Fibroblast of upper back skin (primary cell): ENCODE results near the gene ABCA5.
"Not testable (repeated sequence)": the region's sequence is repeated elsewhere in the genome, so short reads cannot be mapped to it uniquely, and the experiment has no call there.

ENCODE experiments used
- DNase-seq: peaks from one replicate; pipeline ENCODE4 v3.0.0-alpha.2; 2013

Gene ABCA5

GRCh38 chr17:69326377-69327059, 415 bp downstream of the ABCA5 start:
- DNase-seq, result peak; percentile 14

GRCh38 chr17:69325518-69326376, 1.2 kb downstream of the ABCA5 start:
- no peak for DNase-seq

- DNase-seq, result no peak
These were observed 3.1 kb downstream of the ABCA5 start for GRCh38 chr17:69323806-69324205.

GRCh38 chr17:69320908-69321238, 6.1 kb downstream of the ABCA5 start:
- no peak for DNase-seq

- DNase-seq, result peak; percentile 11
These were observed 6.6 kb downstream of the ABCA5 start for GRCh38 chr17:69320210-69320907.

- DNase-seq, result no peak
These were observed 9.3 kb downstream of the ABCA5 start for GRCh38 chr17:69317625-69318024.

GRCh38 chr17:69314246-69315065, 12.5 kb downstream of the ABCA5 start:
- DNase-seq, result no peak

GRCh38 chr17:69305177-69305576, 21.8 kb downstream of the ABCA5 start:
- no peak for DNase-seq

- no peak for DNase-seq
These were observed 24.3 kb downstream of the ABCA5 start for GRCh38 chr17:69302682-69303081.

GRCh38 chr17:69300222-69300621, 26.7 kb downstream of the ABCA5 start:
- DNase-seq, result peak; percentile 12

GRCh38 chr17:69298120-69298722, 28.7 kb downstream of the ABCA5 start:
- not testable (repeated sequence) for DNase-seq

- peak; percentile 23 for DNase-seq
These were observed 39.8 kb downstream of the ABCA5 start for GRCh38 chr17:69287168-69287567.

- DNase-seq, result peak; percentile 13
These were observed 40.7 kb downstream of the ABCA5 start for GRCh38 chr17:69286257-69286656.

GRCh38 chr17:69284646-69285045, 42.3 kb downstream of the ABCA5 start:
- no peak for DNase-seq

- DNase-seq, result no peak
These were observed 44.9 kb downstream of the ABCA5 start for GRCh38 chr17:69282002-69282401.

GRCh38 chr17:69276279-69276678, 50.7 kb downstream of the ABCA5 start:
- DNase-seq, result not testable (repeated sequence)

- no peak for DNase-seq
These were observed 51.2 kb downstream of the ABCA5 start for GRCh38 chr17:69275751-69276150.

- no peak for DNase-seq
These were observed 55.9 kb downstream of the ABCA5 start for GRCh38 chr17:69271023-69271422.

GRCh38 chr17:69269131-69269998, 57.6 kb downstream of the ABCA5 start:
- peak; percentile 95 for DNase-seq

- DNase-seq, result peak; percentile 48
These were observed 58.4 kb downstream of the ABCA5 start for GRCh38 chr17:69268543-69269014.

GRCh38 chr17:69267219-69267618, 59.7 kb downstream of the ABCA5 start:
- DNase-seq, result no peak
